Tibial nerve (tissue), 4 donors: ENCODE data around the gene RSRP1. TPM values are rescaled to one million over a fixed set of nuclear protein-coding genes. Genes with fewer than 3 reads are reported as not detected.
A peak's percentile ranks its signal among the peaks of the same experiment; 100 is the strongest.
"Not testable (repeated sequence)": the region's sequence is repeated elsewhere in the genome, so short reads cannot be mapped to it uniquely, and the experiment has no call there.

ENCODE experiments used
- DNase-seq, 2 donors: peaks; one replicate each; pipeline ENCODE4 v3.0.0-alpha.2; 2019; ENCODE audit warnings: low spot score in 2 of 2
- H3K27ac ChIP-seq, 4 donors: fragments of 200-600 bp; sonication (generic) in 3 of 4; one replicate each; pipeline ENCODE4 v1.5.1; 2017 to 2019; ENCODE audit warnings: mild to moderate bottlenecking in 1 of 4
- H3K27me3 ChIP-seq, 2 donors: fragments of 200-600 bp; sonication (generic) in 1 of 2; one replicate each; pipeline versions ENCODE4 v1.5.1 to v1.6.0; 2017 to 2019
- H3K36me3 ChIP-seq, 3 donors: fragments of 200-600 bp; sonication (generic); one replicate each; pipeline ENCODE4 v1.5.1; 2018 to 2019
- H3K4me1 ChIP-seq, 4 donors: fragments of 200-600 bp; sonication (generic) in 3 of 4; one replicate each; pipeline ENCODE4 v1.5.1; 2017 to 2019
- H3K4me3 ChIP-seq, 4 donors: fragments of 200-600 bp; sonication (generic) in 3 of 4; one replicate each; pipeline ENCODE4 v1.5.1; 2017 to 2019; ENCODE audit warnings: mild to moderate bottlenecking in 1 of 4, moderate library complexity in 1 of 4
- H3K9me3 ChIP-seq, 4 donors: fragments of 200-600 bp; sonication (generic) in 3 of 4; one replicate each; pipeline ENCODE4 v1.5.1; 2017 to 2019
- CTCF ChIP-seq, 5 experiments: fragments of 200-600 bp in 3 of 5; fragments of 450-650 bp in 2 of 5; sonication (generic) in 3 of 5; IDR thresholded peaks; one replicate each; pipeline ENCODE4 v1.5.1; 2016 to 2019; ENCODE audit warnings: antibody characterized with exemption in 5 of 5, mild to moderate bottlenecking in 3 of 5, moderate library complexity in 2 of 5
- EP300 ChIP-seq, 2 donors: sonication (generic); formaldehyde crosslinking; IDR thresholded peaks; one replicate each; pipeline ENCODE4 v1.6.1; 2017; ENCODE audit warnings: antibody characterized with exemption in 2 of 2, mild to moderate bottlenecking in 1 of 2
- POLR2A ChIP-seq, 2 donors: fragments of 450-650 bp; IDR thresholded peaks; one replicate each; pipeline ENCODE4 v1.6.1; 2017; ENCODE audit warnings: antibody characterized with exemption in 2 of 2, mild to moderate bottlenecking in 2 of 2, moderate library complexity in 2 of 2
- WGBS, 2 donors: methylation state at CpG; one replicate each; pipeline ENCODE4 v1.1.5; 2018; 5-methylcytosine and 5-hydroxymethylcytosine counted together
- total RNA-seq, 4 donors: library from RNA; depleted of rRNA; stranded (reverse); fragments of >200 nt; gene quantifications; one replicate each; pipeline ENCODE4 v1.1.0, GENCODE V29; 2016

Gene RSRP1
- total RNA-seq, 4 donors from 2014 or later = 169 to 191 (median 178) TPM

GRCh38 chr1:25277295-25277694 is 30.0 kb upstream of the RSRP1 start:
- not testable (repeated sequence) for DNase-seq
- WGBS, 2 donors = 67% methylated on average over 1 of the region's 1 CpG; no CpG with 5 or more reads in 1 of the 2 donors

DNA sequence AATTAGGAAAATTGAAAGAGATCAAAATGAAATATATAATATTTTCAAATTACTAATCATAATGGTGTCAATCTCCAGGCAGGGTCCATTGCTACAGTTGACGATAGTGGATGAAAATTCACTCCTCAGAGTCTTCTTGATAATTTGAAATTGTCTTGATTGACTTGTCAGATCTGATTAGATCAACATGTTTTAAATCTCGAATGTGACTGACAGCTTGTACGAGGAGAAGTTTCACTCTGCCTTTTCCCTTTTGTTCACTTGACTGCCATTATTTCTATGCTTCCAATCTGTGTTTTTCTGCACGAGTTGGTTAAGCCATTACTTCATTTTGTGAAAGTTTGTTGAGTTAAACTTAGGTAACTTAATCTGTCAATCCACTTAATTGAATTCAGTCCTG is 28.4 kb upstream of the RSRP1 start:
- not testable (repeated sequence) for H3K36me3 ChIP-seq, H3K27ac ChIP-seq, H3K4me3 ChIP-seq, H3K4me1 ChIP-seq, DNase-seq, H3K9me3 ChIP-seq, H3K27me3 ChIP-seq
- 75 to 88% methylated on average over 4 of the region's 4 CpGs for WGBS, 2 donors

More at GRCh38 chr1:25277295-25277694, 30.0 kb upstream of the RSRP1 start:
- H3K4me3 ChIP-seq, H3K9me3 ChIP-seq, H3K27ac ChIP-seq, H3K4me1 ChIP-seq, H3K36me3 ChIP-seq, H3K27me3 ChIP-seq: not testable (repeated sequence)

DNA sequence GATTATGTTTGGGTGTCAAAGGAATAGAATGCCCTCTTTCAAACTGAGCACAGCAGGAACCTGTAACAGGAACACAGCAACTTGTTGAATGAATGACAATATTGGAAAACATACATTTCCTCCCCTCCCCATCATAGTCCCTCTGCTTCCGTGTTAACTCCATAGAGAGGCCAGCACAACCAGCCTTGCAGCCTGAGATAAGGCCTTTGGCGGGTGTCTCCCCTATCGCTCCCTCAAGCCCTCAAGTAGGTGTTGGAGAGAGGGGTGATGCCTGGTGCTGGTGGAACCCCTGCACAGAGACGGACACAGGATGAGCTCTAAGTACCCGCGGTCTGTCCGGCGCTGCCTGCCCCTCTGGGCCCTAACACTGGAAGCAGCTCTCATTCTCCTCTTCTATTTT is 25.0 kb upstream of the RSRP1 start, which contains the start of gene RHD:
TSS of gene RHD (plus strand) at position 272 of the 400 bp plus-strand sequence. CDS start at position 311, 39 bp downstream.
- not testable (repeated sequence) for DNase-seq, H3K27me3 ChIP-seq, H3K9me3 ChIP-seq, H3K4me1 ChIP-seq, H3K36me3 ChIP-seq, H3K27ac ChIP-seq, H3K4me3 ChIP-seq
- 77 to 78% methylated on average over 6 to 8 of the region's 8 CpGs for whole genome bisulfite sequencing, 2 donors

DNA sequence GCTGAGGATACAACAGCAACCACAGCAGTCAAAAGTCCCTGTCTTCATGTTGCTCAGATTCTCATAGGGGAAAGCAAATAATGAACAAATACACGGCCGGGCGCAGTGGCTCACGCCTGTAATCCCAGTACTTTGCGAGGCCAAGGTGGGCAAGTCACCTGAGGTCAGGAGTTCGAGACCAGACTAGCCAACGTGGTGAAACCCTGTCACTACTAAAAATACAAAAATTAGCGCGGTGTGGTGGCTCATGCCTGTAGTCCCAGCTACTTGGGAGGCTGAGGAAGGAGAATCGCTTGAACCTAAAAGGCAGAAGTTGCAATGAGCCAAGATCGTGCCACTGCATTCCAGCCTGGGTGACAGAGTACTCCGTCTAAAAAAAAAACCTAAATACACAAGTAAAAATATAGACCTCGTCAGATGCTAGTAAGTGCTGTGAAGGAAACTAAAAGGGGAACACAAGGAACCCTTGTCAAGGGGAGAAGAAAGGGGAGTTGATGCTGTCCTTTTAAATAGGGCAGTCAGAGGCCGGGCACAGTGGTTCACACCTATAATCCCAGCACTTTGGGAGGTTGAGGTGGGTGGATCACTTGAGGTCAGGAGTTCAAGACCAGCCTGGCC is 21.0 kb upstream of the RSRP1 start:
- Histone ChIP-seq H3K4me3 (peak overlapping the region in 3 of 4 donors; percentile 50 to 64 (median 58)), H3K27ac (peak overlapping the region in 3 of 4 donors; percentile 74 to 91 (median 82))
- 33 to 42% methylated on average over 14 of the region's 14 CpGs for WGBS, 2 donors
- not testable (repeated sequence) for H3K4me1 ChIP-seq, H3K9me3 ChIP-seq, H3K27me3 ChIP-seq, H3K36me3 ChIP-seq, DNase-seq

- 0% methylated on average over 2 to 5 of the region's 56 CpGs for WGBS, 2 donors
- H3K36me3 ChIP-seq, H3K27me3 ChIP-seq, H3K9me3 ChIP-seq, H3K4me1 ChIP-seq: not testable (repeated sequence)
- DNase-seq = peak; percentile 76 to 85
- TF ChIP-seq EP300 (IDR thresholded peaks at IDR 0.05) = peak; percentile 61 to 69
- peak in 1 of 2 donors; percentile 52 for TF ChIP-seq POLR2A (IDR thresholded peaks at IDR 0.05)
- peak overlapping the region in 3 of 4 donors; percentile 50 to 64 (median 58) for H3K4me3 ChIP-seq
- peak overlapping the region; percentile 67 to 91 (median 78) for H3K27ac ChIP-seq
Measured at GRCh38 chr1:25267288-25268142, 20.3 kb upstream of the RSRP1 start.

DNA sequence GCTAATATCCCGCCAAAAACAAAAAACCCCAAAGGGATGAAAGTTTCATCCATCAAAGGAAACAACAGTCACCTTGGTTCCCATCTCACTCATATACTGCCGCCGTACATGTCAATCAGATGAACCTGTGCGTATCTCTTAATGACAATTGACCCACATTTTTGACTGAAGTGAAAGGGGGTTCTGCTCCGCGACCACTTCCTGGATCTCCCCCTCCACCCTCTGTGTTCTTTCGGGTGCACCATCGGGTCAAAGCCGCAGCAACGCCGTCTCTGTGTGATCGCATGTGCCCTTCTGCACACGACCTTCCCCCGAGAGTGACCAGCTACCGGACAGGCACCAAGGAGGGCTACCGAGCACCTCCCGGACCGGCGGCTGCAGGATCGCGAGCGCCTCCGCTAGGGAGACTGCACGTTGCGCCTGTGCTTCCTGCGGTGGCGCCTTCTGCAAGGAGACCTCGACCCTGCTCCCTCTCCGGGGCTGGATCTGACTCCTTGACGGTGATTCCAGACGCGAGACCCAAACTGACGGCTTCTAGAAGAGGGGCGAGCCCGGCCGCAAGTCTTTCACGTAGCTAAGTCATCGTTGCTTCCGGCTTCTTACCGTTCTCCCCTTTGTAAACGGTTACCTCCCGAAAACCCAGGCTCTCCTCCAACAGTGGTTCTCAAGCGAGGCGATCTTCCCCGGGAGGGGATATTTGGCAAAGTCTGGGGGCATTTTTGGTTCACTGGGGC is 19.5 kb upstream of the RSRP1 start:
- DNase-seq = not testable (repeated sequence)
- WGBS, 2 donors = 1 to 2% methylated on average over 6 to 12 of the region's 45 CpGs

GRCh38 chr1:25260336-25260735 is 13.1 kb upstream of the RSRP1 start:
- H3K36me3 ChIP-seq = peaks cover 0 to 12% (median 0%) of the 10 kb centered on the region in 3 donors
- DNase-seq, H3K9me3 ChIP-seq, H3K4me1 ChIP-seq, H3K4me3 ChIP-seq, H3K27ac ChIP-seq, H3K27me3 ChIP-seq: not testable (repeated sequence)
- WGBS, 2 donors = 86 to 89% methylated on average over 3 of the region's 3 CpGs

More for the DNA sequence above, 19.5 kb upstream of the RSRP1 start:
- Histone ChIP-seq H3K27ac (peak overlapping the region in 1 of 4 donors; percentile 91), H3K4me3 (peak overlapping the region; percentile 16 to 64 (median 45))
- not testable (repeated sequence) for H3K27me3 ChIP-seq, H3K36me3 ChIP-seq, H3K4me1 ChIP-seq, H3K9me3 ChIP-seq

DNA sequence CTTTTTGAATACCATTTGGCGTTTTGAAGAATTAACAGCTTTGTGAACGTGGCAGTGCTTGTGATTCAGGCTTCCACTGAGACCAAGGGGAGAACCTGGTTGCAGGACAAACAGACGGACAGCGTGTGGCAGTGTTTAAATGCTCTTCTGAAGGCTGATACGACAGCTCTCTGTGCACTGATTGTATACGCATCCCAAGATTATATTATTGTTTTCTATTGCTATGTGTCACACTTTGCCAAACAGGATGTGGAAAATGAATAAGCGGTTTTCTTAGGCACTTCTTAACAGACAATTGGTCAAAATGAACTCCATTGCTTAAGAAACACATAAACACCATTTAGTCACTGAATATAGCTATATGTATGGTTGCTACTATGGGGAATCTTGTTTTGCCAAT is 12.6 kb upstream of the RSRP1 start:
- not testable (repeated sequence) for DNase-seq, H3K27ac ChIP-seq, H3K4me1 ChIP-seq, H3K4me3 ChIP-seq, H3K9me3 ChIP-seq, H3K27me3 ChIP-seq
- peaks cover 0 to 12% (median 0%) of the 10 kb centered on the region in 3 donors for H3K36me3 ChIP-seq
- 58% methylated on average over 7 of the region's 7 CpGs for WGBS, 2 donors

DNA sequence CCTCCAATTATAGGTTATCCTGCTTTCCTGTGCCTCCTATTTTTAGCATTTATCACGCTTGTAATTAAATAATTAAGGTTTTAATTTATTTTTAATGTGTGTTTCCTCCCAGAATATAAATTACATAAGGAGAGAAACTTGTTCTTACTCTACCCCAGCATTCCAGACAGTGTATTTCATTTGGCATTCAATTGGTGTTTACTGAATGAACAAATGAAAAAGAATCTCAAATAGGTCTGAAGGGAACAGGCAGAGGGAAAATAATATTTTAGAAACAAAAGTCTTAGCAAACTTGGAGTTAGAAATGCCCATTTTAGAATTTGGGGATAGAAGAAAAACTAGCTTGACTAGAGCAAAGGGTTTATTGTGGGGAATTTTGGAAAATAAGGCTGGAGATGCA is 9.9 kb upstream of the RSRP1 start:
- Histone ChIP-seq H3K4me3 (no peak overlapping the region), H3K27me3 (no peaks in the 10 kb centered on the region), H3K9me3 (no peaks in the 10 kb centered on the region), H3K4me1 (no peaks in the 10 kb centered on the region), H3K36me3 (peaks cover 0 to 7% (median 0%) of the 10 kb centered on the region in 3 donors), H3K27ac (no peak overlapping the region)
- 63% methylated on average over 1 of the region's 1 CpG for WGBS, 2 donors
- no peak for DNase-seq
- no peak for TF ChIP-seq CTCF (IDR thresholded peaks at IDR 0.05)
- no peak for TF ChIP-seq POLR2A (IDR thresholded peaks at IDR 0.05)
- TF ChIP-seq EP300 (IDR thresholded peaks at IDR 0.05) = no peak
